GM23338 (cell line): ENCODE data around the gene MSH2. TPM values are rescaled to one million over a fixed set of nuclear protein-coding genes. Genes with fewer than 3 reads are reported as not detected.
"Not testable (repeated sequence)": the region's sequence is repeated elsewhere in the genome, so short reads cannot be mapped to it uniquely, and the experiment has no call there.

ENCODE experiments used
- ATAC-seq: fragments of 200-7000 bp; cut with Tn5 transposase; 3 replicates; pipeline ENCODE4 v1.9.1; 2020
- DNase-seq: peaks from one replicate; pipeline ENCODE4 v3.0.0-alpha.2; 2015; ENCODE audit warnings: low spot score
- H2AFZ ChIP-seq: fragments of 200-600 bp; sonication (generic); 2 replicates; pipeline ENCODE4 v1.8.0; 2016; ENCODE audit warnings: antibody characterized with exemption, mild to moderate bottlenecking, moderate library complexity
- H3F3A ChIP-seq: fragments of 200-600 bp; sonication (generic); replicated peaks from 2 replicates; pipeline ENCODE4 v1.8.0; 2017; ENCODE audit warnings: antibody characterized with exemption, mixed run types, low read depth
- H3K27ac ChIP-seq: fragments of 200-600 bp; sonication (generic); 2 replicates; pipeline ENCODE4 v1.6.1; 2016; ENCODE audit warnings: low read depth
- H3K27me3 ChIP-seq: fragments of 200-600 bp; sonication (generic); 2 replicates; pipeline ENCODE4 v1.8.0; 2016; ENCODE audit warnings: mild to moderate bottlenecking, mixed run types, moderate library complexity; ENCODE audit not compliant: insufficient read depth
- H3K36me3 ChIP-seq: fragments of 200-600 bp; sonication (generic); 2 replicates; pipeline ENCODE4 v1.8.0; 2016; ENCODE audit warnings: mild to moderate bottlenecking; ENCODE audit not compliant: insufficient read depth
- H3K4me1 ChIP-seq: fragments of 200-600 bp; sonication (generic); 2 replicates; pipeline ENCODE4 v1.8.0; 2016; ENCODE audit warnings: mild to moderate bottlenecking, moderate library complexity; ENCODE audit not compliant: insufficient read depth
- H3K4me2 ChIP-seq: fragments of 200-600 bp; sonication (generic); 2 replicates; pipeline ENCODE4 v1.7.1; 2017; ENCODE audit warnings: mixed run types
- H3K4me3 ChIP-seq: fragments of 200-600 bp; sonication (generic); 2 replicates; pipeline ENCODE4 v1.6.1; 2016; ENCODE audit warnings: mixed run types
- H3K79me2 ChIP-seq: fragments of 200-600 bp; sonication (generic); replicated peaks from 2 replicates; pipeline ENCODE4 v1.8.0; 2017; ENCODE audit warnings: mild to moderate bottlenecking; ENCODE audit not compliant: insufficient read depth
- H3K9me2 ChIP-seq: fragments of 200-600 bp; sonication (generic); 2 replicates; pipeline ENCODE4 v1.8.0; 2017; ENCODE audit not compliant: insufficient read depth
- H4K20me1 ChIP-seq: fragments of 200-600 bp; sonication (generic); replicated peaks from 2 replicates; pipeline ENCODE4 v1.8.0; 2017; ENCODE audit warnings: mild to moderate bottlenecking; ENCODE audit not compliant: insufficient read depth
- H3K27ac Mint-ChIP-seq: 2 replicates; pipeline ENCODE4 v1.8.0; 2020; ENCODE audit warnings: inconsistent platforms, mild to moderate bottlenecking, moderate library complexity, mixed read lengths
- H3K27me3 Mint-ChIP-seq: 3 replicates; pipeline ENCODE4 v1.8.0; 2022; ENCODE audit warnings: low read depth, mild to moderate bottlenecking, moderate library complexity, mixed read lengths, inconsistent platforms; ENCODE audit not compliant: insufficient read depth, poor library complexity
- H3K36me3 Mint-ChIP-seq: 3 replicates; pipeline ENCODE4 v1.8.0; 2021; ENCODE audit warnings: low read depth, mild to moderate bottlenecking, inconsistent platforms, moderate library complexity, mixed read lengths
- H3K4me1 Mint-ChIP-seq: 3 replicates; pipeline ENCODE4 v1.8.0; 2020; ENCODE audit warnings: mild to moderate bottlenecking, inconsistent platforms, mixed read lengths
- H3K4me3 Mint-ChIP-seq: 3 replicates; pipeline ENCODE4 v1.8.0; 2021; ENCODE audit warnings: moderate library complexity, mild to moderate bottlenecking, inconsistent platforms, mixed read lengths
- H3K9me3 Mint-ChIP-seq: 3 replicates; pipeline ENCODE4 v1.8.0; 2020; ENCODE audit warnings: moderate library complexity, mild to moderate bottlenecking, inconsistent platforms, mixed read lengths
- CREB1 ChIP-seq: fragments of 250-450 bp; sonication (Bioruptor Pico); IDR thresholded peaks from 2 replicates; pipeline ENCODE4 v1.5.0; 2020; ENCODE audit warnings: low read depth, mild to moderate bottlenecking, moderate library complexity
- EZH2phosphoT487 ChIP-seq: fragments of 200-600 bp; sonication (generic); IDR thresholded peaks from one replicate; pipeline ENCODE4 v1.8.1; 2018; ENCODE audit warnings: antibody characterized with exemption; ENCODE audit not compliant: unreplicated experiment
- JUNB ChIP-seq: IDR thresholded peaks from one replicate; pipeline ENCODE4 v1.6.1; 2016; ENCODE audit warnings: antibody characterized with exemption; ENCODE audit not compliant: unreplicated experiment
- NANOG ChIP-seq: IDR thresholded peaks from 2 replicates; pipeline ENCODE4 v1.6.1; 2016; ENCODE audit warnings: antibody characterized with exemption, borderline replicate concordance
- POLR2AphosphoS5 ChIP-seq: IDR thresholded peaks from 2 replicates; pipeline ENCODE4 v1.6.1; 2016; ENCODE audit warnings: antibody characterized with exemption, low read depth
- STAT1 ChIP-seq: IDR thresholded peaks from one replicate; pipeline ENCODE4 v1.6.1; 2016; ENCODE audit warnings: antibody characterized with exemption; ENCODE audit not compliant: unreplicated experiment
- ZNF114 ChIP-seq: fragments of 250-450 bp; sonication (Bioruptor Pico); IDR thresholded peaks from 2 replicates; pipeline ENCODE4 v1.5.0; 2020; ENCODE audit warnings: mild to moderate bottlenecking, moderate library complexity
- ZNF462 ChIP-seq: fragments of 250-450 bp; sonication (Bioruptor Pico); IDR thresholded peaks from 2 replicates; pipeline ENCODE4 v1.5.0; 2020; ENCODE audit warnings: mild to moderate bottlenecking, moderate library complexity
- polyA plus RNA-seq: library from polyadenylated mRNA; unstranded; fragments of >200 nt; fragmentation: Nextera tagmentation; extraction: Ambion mirVana; gene quantifications from 2 replicates; pipeline ENCODE4 v1.2.1, GENCODE V29; 2016
- total RNA-seq: library from RNA; depleted of rRNA; stranded (reverse); fragments of >200 nt; shearing (Covaris generic); gene quantifications from 2 replicates; pipeline ENCODE4 v1.2.3, GENCODE V29; 2014
- TF ChIP-seq, protein P1 (sequence below): IDR thresholded peaks from one replicate; pipeline ENCODE4 v1.6.1; 2018; ENCODE audit warnings: antibody characterized with exemption; ENCODE audit not compliant: unreplicated experiment

The MSH2 gene
- total and polyA plus RNA-seq, 2 experiments from 2014 or later, result 156 to 249 TPM

DNA sequence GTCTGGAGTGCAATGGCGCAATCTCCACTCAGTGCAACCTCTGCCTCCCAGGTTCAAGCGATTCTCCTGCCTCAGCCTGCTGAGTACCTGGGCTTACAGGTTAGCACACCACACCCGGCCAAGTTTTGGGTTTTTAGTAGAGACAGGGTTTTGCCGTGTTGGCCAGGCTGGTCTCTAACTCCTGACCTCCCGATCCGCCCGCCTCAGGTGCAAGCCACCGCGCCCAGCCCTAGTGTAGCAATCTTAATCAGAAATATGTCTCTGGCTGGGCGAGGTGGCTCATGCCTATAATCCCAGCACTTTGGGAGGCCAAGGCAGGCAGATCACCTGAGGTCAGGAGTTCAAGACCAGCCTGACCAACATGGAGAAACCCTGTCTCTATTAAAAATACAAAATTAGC, 17.7 kb downstream of the MSH2 start:
- Histone ChIP-seq H3K36me3 (peaks cover 81% of the 10 kb centered on the region), H4K20me1 (peaks cover 40% of the 10 kb centered on the region), H3K79me2 (peaks cover 53% of the 10 kb centered on the region)
- not testable (repeated sequence) for H3K4me3 ChIP-seq, H3K27ac ChIP-seq, H3K4me1 ChIP-seq, H3K27me3 Mint-ChIP-seq, H2AFZ ChIP-seq, ATAC-seq, H3K9me2 ChIP-seq, H3K4me2 ChIP-seq, H3F3A ChIP-seq, H3K9me3 Mint-ChIP-seq, H3K4me1 Mint-ChIP-seq, DNase-seq, H3K27me3 ChIP-seq, H3K4me3 Mint-ChIP-seq, H3K27ac Mint-ChIP-seq
- TF ChIP-seq EZH2phosphoT487, result peak; percentile 45
- peaks cover 86% of the 10 kb centered on the region for H3K36me3 Mint-ChIP-seq

- Mint-ChIP-seq H3K4me3 (no peak overlapping the region), H3K36me3 (peaks cover 87% of the 10 kb centered on the region), H3K4me1 (no peaks in the 10 kb centered on the region; the same call in 2 of the 3 replicates), H3K27me3 (peaks cover 2% of the 10 kb centered on the region), H3K27ac (peak overlapping the region; percentile 83; the same call in 1 of the 2 replicates), H3K9me3 (no peaks in the 10 kb centered on the region)
- H4K20me1 ChIP-seq, result peaks cover 45% of the 10 kb centered on the region
- no peaks in the 10 kb centered on the region for H3K9me2 ChIP-seq
- peak overlapping the region; percentile 29; the same call in 1 of the 2 replicates for H3K27ac ChIP-seq
- H3K36me3 ChIP-seq, result peaks cover 77% of the 10 kb centered on the region
- no peak overlapping the region for H3K4me3 ChIP-seq
- ATAC-seq (no peak), DNase-seq (no peak)
- no peaks in the 10 kb centered on the region for H3K27me3 ChIP-seq
- no peak overlapping the region for H2AFZ ChIP-seq
- peaks cover 7% of the 10 kb centered on the region; the same call in 1 of the 2 replicates for H3F3A ChIP-seq
- peaks cover 59% of the 10 kb centered on the region for H3K79me2 ChIP-seq
- no peak overlapping the region for H3K4me2 ChIP-seq
- no peaks in the 10 kb centered on the region for H3K4me1 ChIP-seq
- TF ChIP-seq CREB1 (CRISPR knock-in tag), result no peak
- TF ChIP-seq EZH2phosphoT487, result no peak
- TF ChIP-seq JUNB, result no peak
- TF ChIP-seq STAT1, result no peak
- no peak for TF ChIP-seq ZNF462 (CRISPR knock-in tag)
- no peak for TF ChIP-seq NANOG
- TF ChIP-seq, protein P1, sequence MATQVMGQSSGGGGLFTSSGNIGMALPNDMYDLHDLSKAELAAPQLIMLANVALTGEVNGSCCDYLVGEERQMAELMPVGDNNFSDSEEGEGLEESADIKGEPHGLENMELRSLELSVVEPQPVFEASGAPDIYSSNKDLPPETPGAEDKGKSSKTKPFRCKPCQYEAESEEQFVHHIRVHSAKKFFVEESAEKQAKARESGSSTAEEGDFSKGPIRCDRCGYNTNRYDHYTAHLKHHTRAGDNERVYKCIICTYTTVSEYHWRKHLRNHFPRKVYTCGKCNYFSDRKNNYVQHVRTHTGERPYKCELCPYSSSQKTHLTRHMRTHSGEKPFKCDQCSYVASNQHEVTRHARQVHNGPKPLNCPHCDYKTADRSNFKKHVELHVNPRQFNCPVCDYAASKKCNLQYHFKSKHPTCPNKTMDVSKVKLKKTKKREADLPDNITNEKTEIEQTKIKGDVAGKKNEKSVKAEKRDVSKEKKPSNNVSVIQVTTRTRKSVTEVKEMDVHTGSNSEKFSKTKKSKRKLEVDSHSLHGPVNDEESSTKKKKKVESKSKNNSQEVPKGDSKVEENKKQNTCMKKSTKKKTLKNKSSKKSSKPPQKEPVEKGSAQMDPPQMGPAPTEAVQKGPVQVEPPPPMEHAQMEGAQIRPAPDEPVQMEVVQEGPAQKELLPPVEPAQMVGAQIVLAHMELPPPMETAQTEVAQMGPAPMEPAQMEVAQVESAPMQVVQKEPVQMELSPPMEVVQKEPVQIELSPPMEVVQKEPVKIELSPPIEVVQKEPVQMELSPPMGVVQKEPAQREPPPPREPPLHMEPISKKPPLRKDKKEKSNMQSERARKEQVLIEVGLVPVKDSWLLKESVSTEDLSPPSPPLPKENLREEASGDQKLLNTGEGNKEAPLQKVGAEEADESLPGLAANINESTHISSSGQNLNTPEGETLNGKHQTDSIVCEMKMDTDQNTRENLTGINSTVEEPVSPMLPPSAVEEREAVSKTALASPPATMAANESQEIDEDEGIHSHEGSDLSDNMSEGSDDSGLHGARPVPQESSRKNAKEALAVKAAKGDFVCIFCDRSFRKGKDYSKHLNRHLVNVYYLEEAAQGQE, result no peak
- TF ChIP-seq ZNF114 (CRISPR knock-in tag), result no peak
- TF ChIP-seq POLR2AphosphoS5, result no peak
Observed at GRCh38 chr2:47422016-47422415, 19.1 kb downstream of the MSH2 start.
